AG08396 (cell line): ENCODE results near the gene PKHD1.

ENCODE experiments used
- DNase-seq: peaks from one replicate; pipeline ENCODE4 v3.0.0; 2012; ENCODE audit warnings: low spot score, mixed read lengths

PKHD1 gene

DNA sequence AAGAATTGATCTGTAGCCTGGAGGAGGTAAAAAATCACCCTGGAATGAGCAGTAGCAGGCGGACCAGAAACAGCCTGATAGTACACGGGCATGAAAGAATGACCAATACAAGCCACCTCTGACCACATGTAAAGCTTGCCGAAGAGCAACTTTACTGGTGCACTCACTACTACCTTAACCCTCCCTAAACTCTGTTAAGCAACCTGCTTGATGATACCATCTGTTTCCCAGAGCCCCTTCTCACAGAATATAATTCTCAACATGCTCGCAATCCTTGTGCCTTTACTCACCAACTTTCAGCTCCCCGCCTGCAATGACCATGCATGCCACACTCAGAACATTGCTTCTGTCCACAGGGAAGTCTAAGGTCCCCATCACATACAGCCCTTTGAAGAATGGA, 296.5 kb downstream of the PKHD1 start:
- DNase-seq = no peak

DNA sequence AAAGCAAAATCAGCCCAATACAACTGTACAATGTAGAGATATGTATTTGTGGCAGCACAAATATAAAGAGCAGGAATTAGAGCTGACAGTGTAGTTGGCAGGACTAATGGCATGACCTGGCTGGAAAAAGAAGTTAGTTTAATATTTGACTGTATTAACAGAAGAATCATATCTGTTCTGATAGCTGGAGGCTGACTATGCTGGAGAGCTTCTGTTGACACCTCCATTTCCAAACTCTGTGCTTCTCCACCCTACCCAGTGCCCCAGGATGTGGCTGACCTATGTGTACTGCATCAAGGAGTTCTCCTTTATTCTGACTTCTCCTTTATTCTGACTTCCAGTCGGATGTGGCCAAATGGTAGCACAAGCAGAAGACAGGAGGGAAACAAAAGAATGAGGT, 299.3 kb downstream of the PKHD1 start:
- DNase-seq = no peak

DNA sequence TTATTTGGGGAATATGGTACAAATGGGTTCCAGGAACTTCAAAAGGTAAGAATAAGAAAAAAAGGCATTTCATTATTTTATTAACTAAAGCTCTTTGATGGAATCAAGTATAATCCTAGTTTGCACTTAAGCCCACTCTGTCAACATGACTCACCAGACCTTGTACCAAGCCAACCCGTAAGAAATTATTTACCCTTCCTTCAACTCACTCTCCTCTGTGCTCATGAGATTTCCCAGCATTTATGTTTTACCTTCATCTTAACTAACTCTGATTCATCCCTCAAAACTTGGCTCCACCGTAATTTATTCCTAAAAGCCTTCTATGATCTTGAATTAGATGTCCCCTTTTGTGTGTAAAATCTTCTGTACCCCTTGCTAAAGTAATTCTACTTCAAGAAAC, 308.7 kb downstream of the PKHD1 start:
- DNase-seq = no peak

DNA sequence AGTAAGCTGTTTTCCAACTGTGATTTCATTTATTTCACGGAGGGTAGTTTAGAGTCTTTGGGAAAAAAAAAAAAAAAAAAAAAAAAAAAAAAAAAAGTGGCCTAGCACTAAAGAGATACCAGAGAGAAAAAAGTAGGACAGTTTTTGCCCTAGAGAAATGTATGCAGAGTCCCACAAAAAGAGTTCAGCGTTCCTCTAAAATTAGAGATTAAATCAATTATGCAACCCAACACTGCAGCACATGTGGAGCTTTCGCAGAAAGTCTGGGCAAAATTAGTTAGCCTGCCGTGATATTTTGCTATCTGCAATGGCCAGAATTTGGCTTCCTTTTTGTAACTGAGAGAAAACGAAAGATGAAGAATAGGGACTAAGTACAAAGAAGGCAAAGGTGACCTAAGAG, 309.8 kb downstream of the PKHD1 start:
- no peak for DNase-seq

DNA sequence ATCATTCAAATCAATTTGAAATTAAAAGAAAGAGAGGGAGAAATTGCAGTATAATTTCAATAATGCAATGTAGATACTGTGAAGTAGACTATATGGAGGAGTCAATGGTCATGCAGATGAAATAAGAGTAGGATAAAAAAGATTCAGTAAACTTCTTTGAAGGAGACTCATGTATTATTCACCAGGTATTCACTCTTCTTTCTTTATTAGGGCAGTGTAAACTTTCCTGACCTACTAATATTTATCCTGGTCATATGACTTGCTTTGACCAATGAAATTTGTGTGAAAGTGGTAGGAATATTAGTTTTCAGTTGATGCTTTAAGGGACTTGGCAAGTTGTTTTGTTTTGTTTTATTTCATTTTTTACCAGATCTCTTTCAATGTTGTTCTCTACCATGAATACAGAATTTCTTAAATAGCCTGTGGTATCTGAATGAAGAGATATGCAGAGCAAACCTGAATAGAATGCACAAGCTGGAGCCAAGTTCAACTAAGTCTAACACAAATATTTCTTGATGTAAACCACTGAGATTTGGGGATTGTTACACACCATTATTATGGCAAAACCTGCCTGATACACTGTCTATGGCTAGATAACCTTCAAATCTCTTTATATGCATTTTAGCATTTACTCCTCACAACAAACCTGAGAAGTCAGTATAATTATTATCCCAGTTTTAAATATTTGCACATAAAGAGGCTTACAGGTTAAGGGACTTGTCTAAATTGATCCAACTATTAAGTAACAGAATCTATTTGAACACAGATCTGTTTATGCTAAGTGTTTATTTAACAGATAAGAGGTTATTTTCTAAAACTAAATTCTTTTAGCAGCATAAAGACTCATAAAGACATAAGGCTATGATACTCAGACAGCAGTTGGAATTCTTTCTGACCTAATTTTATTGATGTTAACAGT, 311.2 kb downstream of the PKHD1 start:
- DNase-seq = no peak

DNA sequence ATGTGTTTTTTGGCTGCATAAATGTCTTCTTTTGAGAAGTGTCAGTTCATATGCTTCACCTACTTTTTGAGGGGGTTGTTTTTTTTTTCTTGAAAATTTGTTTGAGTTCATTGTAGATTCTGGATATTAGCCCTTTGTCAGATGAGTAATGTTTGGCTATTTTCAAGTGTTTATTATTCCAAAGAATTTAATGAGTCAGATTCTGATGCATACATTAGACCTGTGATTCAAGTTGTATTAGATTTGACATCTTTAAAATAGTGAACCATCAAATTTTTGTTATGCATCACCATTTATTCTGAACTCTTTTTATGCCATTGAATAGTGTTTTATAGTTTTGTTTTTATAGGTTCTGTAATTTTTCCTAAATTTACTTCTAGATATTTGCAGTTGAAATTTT, 319.3 kb downstream of the PKHD1 start:
- no peak for DNase-seq

DNA sequence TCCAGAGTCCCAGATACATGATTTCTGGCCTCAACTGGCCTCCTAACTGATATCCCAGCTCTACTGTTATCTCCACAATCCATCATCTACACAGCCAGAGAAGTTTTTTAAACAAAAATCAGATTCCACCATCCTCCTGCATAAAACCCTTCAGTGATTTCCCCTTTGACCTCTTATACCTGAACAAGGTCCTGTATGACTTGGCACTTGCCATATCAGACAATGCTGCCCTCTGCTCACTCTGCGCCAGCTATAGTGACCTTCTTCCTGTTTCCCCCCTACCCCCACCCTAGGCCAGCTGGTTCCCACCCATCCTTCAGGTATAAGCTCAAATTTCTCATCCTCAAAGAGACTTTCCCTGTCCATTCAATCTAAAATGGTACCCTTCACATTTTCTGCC, 322.2 kb downstream of the PKHD1 start:
- no peak for DNase-seq

DNA sequence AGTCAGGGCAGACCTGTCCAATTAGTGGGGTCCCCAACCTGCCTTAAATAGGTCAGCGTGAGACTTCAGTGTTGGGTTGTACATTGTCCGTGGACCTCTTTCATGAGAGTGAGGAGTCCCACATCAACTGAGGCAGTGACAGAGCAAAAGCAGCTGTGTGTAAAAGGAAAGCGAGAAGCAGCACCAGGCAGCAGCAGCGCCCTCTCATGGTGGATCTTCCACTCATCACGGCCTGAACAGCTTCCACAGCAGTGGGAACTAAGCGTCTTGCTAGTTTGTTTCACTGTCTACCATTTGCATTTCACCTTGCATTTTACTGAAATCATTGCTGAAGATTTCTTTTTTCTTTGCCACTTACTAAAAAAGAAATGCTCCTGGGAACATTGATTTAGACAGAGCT, 333.8 kb downstream of the PKHD1 start:
- DNase-seq = no peak

DNA sequence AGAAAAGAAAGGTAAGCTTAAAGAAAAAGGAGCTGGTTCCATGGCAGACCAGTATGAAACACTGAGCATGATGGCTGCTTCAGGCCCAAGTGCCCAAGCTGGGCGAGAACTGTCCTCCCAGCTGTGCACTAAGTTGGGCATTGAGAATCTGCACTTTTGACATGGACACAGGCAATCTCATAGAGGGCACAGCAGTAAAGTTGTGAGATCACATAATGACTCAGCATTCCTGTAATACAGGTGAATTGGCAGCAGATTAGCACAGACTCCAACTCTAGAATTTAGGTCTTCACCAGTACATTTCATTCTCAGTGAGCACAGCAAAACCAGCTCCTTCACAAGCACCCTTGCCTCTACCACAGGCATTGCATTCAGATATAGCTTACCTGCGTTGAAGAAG, 343.4 kb downstream of the PKHD1 start:
- no peak for DNase-seq

DNA sequence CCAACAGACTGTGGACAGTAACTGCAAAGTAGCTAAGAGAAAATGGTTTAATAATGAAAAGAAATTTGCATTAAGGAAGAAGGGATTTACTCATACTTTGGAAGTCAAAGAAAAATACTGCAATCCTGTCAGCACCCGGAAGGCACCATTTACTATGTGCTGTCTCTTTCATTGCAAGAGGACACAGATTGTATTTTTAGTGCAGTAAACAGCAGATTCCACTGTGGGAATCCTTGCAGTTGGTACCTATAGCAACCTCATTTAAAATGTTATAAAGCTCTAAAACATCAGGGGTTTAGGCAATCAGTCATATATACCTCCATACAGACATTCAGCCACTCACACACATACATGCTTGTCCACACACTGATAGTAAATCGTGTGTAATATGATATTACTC, 346.8 kb downstream of the PKHD1 start:
- no peak for DNase-seq

DNA sequence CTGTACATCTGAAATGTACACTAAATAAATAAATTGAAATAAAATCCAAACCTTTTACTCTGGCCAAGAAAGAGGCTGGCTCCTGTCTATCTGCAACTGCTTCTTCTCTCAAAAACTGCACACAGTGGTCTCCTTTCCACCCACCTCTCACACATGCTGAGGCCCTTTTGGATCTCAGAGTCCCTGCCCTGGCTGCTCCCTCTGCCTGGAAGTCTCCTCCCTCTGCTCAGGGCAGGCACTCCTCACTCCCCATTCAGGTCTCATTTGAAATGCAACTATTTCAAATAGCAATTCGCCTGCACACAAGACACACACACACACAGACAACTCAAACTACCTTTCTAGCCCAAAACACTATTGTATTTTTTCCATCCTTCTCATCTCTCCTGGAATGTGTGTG, 348.8 kb downstream of the PKHD1 start:
- no peak for DNase-seq

DNA sequence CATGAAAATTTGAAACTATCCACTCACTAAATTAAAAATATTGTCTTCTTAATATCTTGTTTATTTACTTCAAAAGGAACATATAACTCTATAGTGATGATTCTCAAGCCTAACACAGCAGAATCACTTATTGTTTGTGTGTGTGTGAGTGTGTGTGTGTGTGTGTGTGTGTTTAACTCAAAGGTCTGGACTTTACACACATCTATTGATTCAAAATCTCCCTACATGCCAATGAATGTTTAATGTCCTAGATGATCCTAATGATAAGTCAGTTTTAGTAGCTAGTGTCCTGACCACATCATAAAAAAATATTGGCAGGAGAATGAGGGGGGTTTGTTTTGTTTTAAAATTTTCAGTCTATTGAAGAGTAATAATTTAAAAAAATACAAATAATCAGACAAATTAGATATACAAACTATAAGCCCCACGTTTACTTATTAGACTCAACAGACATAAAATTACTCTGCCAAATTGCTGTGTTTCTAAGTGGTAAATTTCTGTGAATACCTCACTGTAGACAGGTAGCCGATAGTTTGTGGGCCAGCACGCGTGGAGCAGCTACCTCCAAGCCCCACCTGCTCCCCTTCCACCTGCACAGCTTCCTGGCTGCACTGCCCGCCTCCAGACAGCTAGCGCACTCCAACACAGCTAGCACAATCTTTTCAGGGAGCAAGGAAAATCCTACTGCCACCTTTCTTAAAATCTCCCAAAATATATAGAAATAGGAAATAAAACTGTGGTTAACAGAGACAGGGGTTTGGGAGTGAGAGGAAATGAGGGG, 349.6 kb downstream of the PKHD1 start:
- no peak for DNase-seq

DNA sequence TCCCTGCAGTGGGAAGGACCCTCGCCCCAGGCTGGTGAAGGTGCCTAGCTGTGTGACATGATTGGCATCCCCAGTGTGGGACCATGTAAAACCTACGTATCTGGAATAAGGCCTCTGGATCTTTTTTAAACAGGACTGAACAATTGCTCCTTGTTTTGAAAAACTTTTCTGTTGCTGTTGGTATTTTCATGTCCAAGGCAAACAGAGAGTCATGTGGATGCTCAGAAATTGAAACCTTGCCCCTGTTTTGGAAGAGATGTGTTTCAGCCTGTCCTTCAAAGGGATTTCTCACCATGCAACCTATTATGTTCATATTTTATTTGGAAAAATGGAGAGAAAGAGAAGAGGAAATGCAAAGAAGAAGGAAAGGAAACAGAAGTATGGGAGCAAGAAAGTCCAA, 362.3 kb downstream of the PKHD1 start:
- DNase-seq = no peak

DNA sequence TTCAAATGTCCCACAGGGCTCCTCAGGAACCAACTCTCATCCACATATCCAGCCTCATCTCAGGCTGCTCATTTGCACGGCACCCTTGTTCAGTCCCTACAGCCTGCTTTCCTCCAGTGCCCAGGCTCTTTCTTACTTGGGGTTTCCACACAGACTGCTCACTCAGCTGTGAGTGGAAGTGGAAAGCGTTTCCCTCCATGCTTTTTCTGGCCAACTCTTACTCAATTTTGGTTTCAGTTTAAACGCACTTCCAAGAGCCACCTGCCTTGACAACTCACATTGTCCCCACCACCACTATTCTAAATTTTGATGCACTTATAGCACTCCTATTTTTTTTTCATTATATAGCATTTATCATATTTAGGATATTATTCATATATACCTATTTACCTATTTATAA, 367.1 kb downstream of the PKHD1 start:
- no peak for DNase-seq

DNA sequence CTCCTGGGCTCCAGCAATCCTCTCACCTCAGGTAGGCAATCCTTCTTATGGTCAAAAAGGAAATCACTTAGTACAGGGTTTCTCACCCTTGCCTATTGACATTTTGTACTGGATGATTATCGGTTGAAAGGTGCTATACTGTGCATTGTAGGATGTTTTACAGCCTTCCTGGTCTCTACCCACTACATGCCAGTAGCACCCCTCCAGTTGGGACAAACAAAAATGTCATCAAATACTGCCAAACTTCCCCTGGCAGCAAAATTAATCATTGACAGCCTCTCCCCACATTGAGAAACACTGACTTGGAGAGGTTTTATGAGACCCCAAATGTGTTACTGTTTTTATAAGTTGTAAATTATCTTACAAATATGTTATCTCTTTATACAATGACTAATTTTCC, 368.1 kb downstream of the PKHD1 start:
- DNase-seq = no peak

DNA sequence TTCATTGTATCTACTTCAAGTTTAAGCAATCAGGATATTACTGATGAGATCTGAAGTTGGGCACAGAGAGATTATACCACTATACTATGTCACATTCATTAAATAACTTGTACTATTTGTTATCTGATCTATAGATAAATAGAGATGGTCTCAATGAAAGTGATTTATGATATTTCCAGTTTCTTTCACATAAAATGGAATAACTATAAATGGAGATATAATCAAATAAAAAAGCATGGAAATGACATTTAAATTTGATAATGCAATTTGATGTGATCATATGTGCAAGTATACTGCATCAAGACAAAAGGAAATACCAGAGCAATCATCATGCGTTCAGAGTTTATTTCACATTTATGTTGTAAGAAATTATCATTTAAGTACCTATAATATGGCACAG, 368.9 kb downstream of the PKHD1 start:
- DNase-seq = no peak

DNA sequence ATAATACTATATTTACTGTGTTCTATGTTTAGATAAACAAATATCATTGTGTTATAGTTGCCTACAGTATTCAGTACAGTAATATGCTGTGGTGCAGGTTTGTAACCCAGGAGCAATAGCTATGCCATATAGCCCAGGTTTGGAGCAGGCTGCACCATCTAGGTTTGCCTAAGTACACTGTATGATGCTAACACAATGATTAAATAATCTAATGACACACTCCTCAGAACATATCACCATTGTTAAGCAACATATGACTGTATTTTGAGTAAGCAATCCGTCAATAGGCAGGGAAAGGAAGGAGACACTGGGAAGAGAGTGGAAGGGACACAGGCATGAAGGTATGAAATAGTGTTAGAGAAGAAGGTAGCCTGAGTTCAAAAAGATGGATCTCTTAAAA, 369.9 kb downstream of the PKHD1 start:
- DNase-seq = no peak

DNA sequence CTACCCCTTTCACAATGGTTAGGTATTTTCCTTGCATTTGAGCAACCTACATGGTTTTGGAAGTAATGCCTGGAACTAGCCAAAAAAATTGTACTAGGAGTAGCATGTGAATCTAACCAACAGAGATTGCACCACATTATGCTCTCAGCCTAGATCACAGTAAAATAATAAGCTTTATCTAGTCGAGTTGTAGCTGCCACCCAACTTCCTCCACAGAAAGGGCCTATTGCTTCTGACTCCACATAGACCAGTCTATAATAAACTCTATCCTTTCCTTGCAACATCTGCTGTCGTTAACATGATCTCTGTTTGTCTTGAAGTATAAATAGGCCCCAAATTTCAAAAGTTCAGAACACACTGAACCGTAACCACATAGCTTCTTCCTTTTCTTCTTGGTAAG, 375.5 kb downstream of the PKHD1 start:
- no peak for DNase-seq

DNA sequence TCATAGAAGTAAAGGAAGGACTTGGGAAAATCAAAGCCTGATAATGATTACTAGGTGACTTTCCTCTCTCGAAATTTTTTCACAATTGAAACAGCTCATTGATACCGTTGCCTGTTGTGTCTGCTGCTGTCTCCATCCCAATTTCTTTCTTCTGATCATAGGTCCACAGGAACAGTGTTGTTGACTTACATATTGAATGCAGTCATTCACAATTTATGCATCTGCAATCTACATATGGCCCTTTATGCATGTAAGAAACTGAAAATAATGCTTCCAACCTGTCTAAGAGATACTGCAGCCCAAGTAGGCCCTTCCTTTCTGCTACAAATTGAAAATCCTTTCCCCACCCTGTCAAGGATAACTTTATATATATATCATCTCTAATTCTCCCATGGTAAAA, 381.3 kb downstream of the PKHD1 start:
- DNase-seq = no peak

DNA sequence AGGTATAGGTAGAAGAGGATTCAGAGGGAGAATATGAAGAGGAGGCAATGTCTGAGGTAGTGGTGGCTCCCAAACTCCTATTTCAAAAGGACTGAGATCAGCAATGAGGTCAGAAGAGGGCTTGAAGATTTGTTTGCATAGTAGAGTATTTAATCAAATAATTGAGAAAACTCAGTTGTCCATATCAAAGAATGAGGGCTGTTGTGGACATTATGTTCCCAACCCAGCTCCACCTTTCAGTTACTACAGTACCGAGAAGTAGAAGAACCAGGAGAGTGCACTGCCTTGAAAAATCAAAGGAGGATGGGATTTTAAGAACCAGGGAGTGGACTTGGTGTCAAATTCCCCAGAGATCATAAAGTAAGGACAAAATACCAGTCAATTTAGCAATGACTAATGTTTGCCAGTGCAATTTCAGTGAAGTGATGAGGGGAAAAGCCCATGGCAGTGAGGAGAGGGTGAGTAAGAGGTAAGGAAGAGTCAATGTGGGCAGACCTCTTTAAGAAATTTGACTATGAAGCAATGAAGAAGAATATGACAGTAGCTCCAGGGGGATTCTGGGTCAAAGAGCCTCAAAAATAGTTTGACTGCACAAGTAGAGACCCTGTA, 382.4 kb downstream of the PKHD1 start:
- DNase-seq = no peak

DNA sequence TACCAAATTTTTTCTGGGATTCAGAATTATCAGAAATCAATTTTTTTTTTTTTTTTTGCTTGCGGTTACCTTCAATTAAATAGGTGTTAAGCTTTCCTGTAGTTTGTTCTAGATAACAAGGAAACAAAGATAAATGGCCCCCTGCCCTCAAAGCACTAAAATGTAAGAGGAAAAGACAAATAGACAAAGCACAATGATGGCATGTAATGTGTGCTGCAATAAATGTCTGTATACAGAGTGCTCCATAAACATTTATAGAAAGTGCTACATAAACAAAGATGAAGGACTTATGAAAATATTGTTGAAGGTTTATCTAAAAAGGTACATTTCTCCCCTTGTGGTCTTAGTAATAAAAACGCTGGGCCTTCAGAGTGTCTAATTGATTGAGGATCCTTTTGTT, 384.6 kb downstream of the PKHD1 start:
- no peak for DNase-seq

DNA sequence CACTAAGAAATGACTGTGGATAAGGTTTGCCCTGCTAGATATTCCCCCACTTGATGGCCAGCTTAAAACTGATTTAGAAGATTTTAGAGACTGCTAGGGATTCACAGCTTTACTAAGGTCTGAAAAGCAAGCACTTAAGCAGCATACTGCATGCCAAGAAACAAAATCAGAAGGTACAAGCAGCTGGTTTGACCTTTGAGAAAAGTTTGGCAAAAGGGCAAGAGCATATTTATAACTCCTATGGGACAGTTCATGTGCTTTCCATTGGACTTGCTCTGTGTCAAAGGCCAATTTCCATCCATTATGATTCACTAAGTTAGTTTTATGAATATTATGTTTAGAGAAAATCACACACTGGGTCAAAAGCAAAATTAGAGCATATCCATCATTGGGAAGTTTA, 402.8 kb downstream of the PKHD1 start:
- DNase-seq = no peak

DNA sequence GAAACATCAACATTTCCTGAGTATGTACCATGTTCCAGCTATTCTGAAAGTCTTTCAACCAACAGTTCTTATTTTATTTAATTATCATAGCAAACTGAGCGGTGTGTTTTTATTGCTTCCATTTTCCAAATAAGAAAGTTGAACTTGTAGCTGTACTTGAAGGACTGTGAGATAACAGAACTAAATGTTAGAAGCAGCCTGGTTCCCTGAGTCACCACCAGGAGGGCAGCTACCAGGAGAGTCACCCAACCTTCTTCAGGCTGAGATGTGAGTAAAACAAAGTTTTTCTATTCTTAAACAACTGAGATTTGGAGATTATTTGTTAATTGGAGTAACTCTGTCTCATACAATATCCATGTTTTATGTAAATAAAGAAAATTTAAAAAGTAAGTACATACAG, 403.4 kb downstream of the PKHD1 start:
- DNase-seq = no peak
